NCI-H146 (cell line): ENCODE measurements around the gene CDC6.
"Not testable (repeated sequence)": the region's sequence is repeated elsewhere in the genome, so short reads cannot be mapped to it uniquely, and the experiment has no call there.

Experiments used
- DNase-seq: peaks from one replicate; lab custom pipeline; 2025; lab: John Stamatoyannopoulos, UW

Gene CDC6

DNA sequence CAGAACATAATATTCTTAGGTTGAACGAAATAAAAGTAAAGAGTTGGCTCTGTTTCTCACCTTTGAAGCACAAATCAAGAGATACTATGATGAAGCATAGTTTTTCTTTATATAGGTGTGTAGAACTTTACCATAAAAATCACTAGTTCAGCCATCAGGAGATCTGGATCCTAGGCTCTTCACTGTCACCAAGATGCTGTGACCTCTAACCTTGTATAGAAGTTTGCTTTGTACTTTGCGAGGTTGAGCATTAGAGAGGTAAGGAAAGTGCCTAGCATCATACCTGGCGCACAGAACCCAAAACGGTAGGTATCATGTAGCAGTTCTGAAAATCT lies 553 bp upstream of the CDC6 start:
- no peak for DNase-seq

- peak; percentile 13 for DNase-seq
These were observed 3.1 kb downstream of the CDC6 start for GRCh38 chr17:40290629-40291280.

- DNase-seq = no peak
These were observed 3.6 kb downstream of the CDC6 start for GRCh38 chr17:40291281-40291664.

GRCh38 chr17:40293363-40293762 lies 5.7 kb downstream of the CDC6 start:
- DNase-seq = no peak

- peak; percentile 78 for DNase-seq
These were observed 8.1 kb downstream of the CDC6 start for GRCh38 chr17:40295488-40296436.

GRCh38 chr17:40297511-40297910 lies 9.8 kb downstream of the CDC6 start:
- DNase-seq = no peak

GRCh38 chr17:40298726-40299125 lies 11.0 kb downstream of the CDC6 start:
- DNase-seq = no peak

DNA sequence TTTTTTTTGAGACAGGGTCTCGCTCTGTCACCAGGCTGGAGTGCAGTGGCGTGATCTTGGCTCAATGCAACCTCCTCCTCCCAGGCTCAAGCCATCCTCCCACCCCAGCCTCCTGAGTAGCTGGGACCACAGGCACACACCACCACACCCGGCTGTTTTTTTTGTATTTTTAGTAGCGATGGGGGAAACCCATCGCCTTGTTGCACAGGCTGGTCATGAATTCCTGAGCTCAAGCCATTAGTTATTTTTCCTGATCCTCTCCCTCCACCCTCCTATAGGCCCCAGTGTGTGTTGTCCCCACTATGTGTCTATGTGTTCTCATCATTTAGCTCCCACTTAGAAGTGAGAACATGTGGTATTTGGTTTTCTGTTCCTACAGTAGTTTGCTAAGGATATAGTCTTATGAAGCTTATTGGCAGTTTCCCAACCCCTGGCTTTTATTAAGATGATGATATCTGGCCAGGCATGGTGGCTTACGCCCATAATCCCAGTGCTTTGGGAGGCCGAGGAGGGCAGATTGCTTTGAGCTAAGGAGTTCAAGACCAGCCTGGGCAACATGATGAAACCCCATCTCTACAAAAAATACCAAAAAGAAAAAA lies 11.6 kb downstream of the CDC6 start:
- not testable (repeated sequence) for DNase-seq

- no peak for DNase-seq
These were observed 13.6 kb downstream of the CDC6 start for GRCh38 chr17:40301315-40301714.

GRCh38 chr17:40303009-40303657 lies 15.5 kb downstream of the CDC6 start:
- peak; percentile 17 for DNase-seq

- no peak for DNase-seq
These were observed 16.3 kb downstream of the CDC6 start for GRCh38 chr17:40303708-40304551.

DNA sequence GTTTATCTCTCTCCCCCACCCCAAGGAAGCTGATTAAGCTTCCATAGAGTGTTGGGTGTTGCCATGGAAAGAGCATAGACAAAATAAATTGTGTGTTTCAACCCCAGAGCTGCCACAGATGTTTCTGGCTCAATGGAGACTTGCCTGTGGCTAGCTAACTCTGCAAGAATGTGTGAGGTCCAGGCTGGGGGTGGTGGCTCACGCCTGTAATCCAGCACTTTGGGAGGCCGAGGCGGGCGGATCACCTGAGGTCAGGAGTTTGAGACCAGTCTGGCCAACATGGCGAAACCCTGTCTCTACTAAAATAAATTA lies 16.8 kb downstream of the CDC6 start:
- DNase-seq = not testable (repeated sequence)

DNA sequence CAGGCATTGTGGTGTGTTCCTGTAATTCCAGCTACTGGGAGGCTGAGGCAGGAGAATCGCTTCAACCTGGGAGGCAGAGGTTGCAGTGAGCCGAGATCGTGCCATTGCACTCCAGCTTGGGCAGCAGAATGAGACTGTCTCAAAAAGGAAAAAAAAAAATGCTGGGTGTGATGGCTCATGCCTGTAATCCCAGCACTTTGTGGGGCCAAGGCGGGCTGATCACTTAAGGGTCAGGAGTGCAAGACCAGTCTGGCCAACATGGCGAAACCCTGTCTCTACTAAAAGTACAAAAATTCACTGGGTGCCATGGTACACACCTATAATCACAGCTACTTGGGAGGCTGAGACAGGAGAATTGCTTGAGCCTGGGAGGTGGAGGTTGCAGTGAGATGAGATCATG lies 17.2 kb downstream of the CDC6 start:
- not testable (repeated sequence) for DNase-seq

DNA sequence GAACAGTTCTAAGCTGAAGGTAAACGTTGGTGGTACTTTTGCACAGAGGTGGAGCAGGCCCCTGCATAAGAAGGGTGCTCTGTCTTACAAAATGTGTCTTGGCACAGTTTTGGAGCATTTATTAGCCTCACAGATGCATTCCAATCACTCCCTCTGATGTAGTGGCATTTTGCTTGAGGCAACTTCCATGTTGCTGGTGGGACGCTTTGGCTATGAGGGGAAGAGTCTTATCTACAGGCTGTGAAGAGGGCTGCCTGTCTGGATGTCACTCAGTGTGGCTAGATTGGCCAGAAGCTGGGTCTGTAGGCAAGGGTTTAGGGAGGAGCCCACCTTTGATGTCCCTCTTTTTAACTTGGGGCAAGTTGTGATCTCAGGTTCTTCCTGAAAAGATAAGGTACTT lies 18.7 kb downstream of the CDC6 start:
- no peak for DNase-seq

DNA sequence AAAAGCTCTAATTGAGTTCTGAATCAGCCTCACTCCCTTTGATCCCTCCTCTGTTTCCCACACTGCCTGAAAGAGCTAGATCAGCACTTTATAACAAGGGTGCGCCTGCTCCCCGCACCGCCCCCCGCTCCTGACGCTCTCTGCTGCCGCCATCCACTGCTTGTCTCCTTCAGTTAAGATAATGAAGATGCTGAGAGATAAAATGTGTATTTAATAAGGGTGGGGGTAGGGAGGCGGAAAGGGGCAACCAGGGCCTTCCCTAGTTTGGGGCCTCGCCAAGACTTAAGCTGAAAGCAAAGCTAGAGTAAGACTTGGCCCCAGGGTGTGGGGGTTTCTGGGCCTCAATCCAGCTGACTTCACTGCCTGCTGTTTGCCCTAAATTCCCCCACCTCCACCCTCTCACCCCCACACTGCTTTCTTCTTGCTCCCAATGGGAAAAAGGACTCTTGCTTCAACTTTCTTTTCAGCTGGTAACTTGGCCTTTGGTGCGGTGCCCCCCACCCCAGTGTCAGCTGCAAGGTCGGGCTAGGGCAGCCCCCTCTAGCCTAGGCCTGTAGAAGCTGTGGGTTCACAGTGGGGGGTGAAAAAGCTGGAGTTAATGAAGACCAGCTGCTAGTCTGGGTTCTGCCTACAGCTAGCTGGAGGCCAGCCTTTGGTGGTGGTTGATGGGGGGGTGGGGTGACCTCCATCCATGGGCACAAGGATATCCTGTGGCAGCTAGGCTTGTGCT lies 19.5 kb downstream of the CDC6 start:
- peak; percentile 9 for DNase-seq

DNA sequence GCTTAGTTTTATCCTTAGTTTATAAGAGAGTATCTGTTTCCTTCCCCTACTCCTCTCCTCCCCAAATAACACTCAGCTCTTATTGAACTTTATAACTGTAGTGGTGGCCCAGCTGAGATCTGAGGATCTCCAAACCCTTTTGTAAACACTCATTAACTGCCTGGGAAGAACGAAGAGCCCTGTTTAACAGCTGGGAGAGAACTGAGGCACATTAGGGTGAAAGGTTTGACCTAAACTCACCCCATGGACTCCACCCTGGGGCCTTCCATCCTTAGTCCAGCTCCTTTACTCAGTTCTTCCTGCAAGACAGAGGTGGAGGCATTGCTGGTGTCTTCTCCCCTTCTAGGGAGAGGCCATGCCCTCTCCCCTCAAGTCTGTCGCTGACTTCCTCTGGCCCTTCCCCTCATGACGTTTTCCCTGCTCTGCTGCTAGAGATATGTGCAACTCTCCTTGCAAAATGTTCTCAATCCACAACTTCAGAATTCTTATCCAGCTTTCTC lies 20.1 kb downstream of the CDC6 start:
- DNase-seq = no peak

GRCh38 chr17:40309031-40309948 lies 21.6 kb downstream of the CDC6 start, which contains the start of gene RARA:
Gene RARA (plus strand): TSS chr17:40309180. CDS start chr17:40331219, 22,039 bp downstream.
- peak; percentile 33 for DNase-seq

GRCh38 chr17:40309949-40310510 lies 22.4 kb downstream of the CDC6 start:
- DNase-seq = no peak

DNA sequence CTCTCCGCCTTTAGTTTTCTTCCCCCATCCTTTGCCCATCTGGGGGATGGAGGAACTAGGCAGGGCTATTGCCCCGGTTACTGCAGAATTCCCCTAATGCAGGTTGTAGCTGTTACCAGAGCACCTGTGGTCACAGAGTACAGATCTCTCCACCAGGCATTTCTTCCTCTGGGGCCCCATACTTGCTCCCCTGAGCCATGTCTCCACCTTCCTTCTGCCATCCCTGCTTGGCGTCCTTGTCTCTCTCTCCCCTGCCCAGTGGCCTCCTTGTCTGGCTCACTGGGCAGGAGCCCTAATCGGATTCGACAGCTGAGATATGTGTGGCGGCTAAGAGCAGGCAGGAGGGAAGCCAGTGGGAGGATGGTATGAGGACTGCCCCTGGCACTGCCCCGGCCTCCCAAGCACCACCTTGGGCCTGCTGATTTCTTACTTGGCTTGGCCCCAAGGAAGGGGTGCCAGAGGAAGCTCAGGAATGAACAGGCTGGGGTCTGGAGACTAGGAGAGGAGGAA lies 23.3 kb downstream of the CDC6 start:
- no peak for DNase-seq
